Karpas-422 (cell line): Measurements from ENCODE around the gene MYLK3. TPM values are rescaled to one million over a fixed set of nuclear protein-coding genes. Genes with fewer than 3 reads are reported as not detected.

Source experiments
- DNase-seq: peaks from one replicate; pipeline ENCODE4 v3.0.0-alpha.2; 2015
- H2AFZ ChIP-seq: fragments of 200-600 bp; sonication (generic); 2 replicates; pipeline ENCODE4 v1.6.1; 2014; ENCODE audit warnings: antibody characterized with exemption, low read length, mixed read lengths
- H3K27ac ChIP-seq: fragments of 200-600 bp; sonication (generic); 2 replicates; pipeline ENCODE4 v1.5.1; 2014; ENCODE audit warnings: mild to moderate bottlenecking, low read length, moderate library complexity
- H3K27me3 ChIP-seq: fragments of 200-600 bp; sonication (generic); 2 replicates; pipeline ENCODE4 v1.6.1; 2014; ENCODE audit warnings: low read length, mixed read lengths
- H3K36me3 ChIP-seq: fragments of 200-600 bp; sonication (generic); 2 replicates; pipeline ENCODE4 v1.6.1; 2014; ENCODE audit warnings: low read length, mixed read lengths; ENCODE audit not compliant: insufficient read depth
- H3K4me1 ChIP-seq: fragments of 200-600 bp; sonication (generic); 2 replicates; pipeline ENCODE4 v1.6.1; 2014; ENCODE audit warnings: mild to moderate bottlenecking, low read length, mixed read lengths
- H3K4me2 ChIP-seq: fragments of 200-600 bp; sonication (generic); 2 replicates; pipeline ENCODE4 v1.6.1; 2014; ENCODE audit warnings: low read length, low read depth, mild to moderate bottlenecking; ENCODE audit not compliant: poor library complexity, severe bottlenecking
- H3K4me3 ChIP-seq: fragments of 200-600 bp; sonication (generic); 2 replicates; pipeline ENCODE4 v1.5.1; 2014; ENCODE audit warnings: mild to moderate bottlenecking, antibody characterized with exemption, low read length, mixed read lengths
- H3K79me2 ChIP-seq: fragments of 200-600 bp; sonication (generic); 2 replicates; pipeline ENCODE4 v1.6.1; 2014; ENCODE audit warnings: mild to moderate bottlenecking, low read length, mixed read lengths
- H3K9ac ChIP-seq: fragments of 200-600 bp; sonication (generic); 2 replicates; pipeline ENCODE4 v1.6.0; 2014; ENCODE audit warnings: low read length
- H3K9me2 ChIP-seq: fragments of 200-600 bp; sonication (generic), shearing (Covaris generic); replicated peaks from 2 replicates; pipeline ENCODE4 v1.6.0; 2014; ENCODE audit warnings: mild to moderate bottlenecking, low read length, moderate library complexity; ENCODE audit not compliant: insufficient read depth
- H3K9me3 ChIP-seq: fragments of 300-700, 200-600 bp; sonication (generic); 2 replicates; pipeline ENCODE4 v1.6.1; 2014; ENCODE audit warnings: low read length, mixed read lengths
- H4K20me1 ChIP-seq: fragments of 200-600 bp; sonication (generic); 2 replicates; pipeline ENCODE4 v1.6.1; 2014; ENCODE audit warnings: mild to moderate bottlenecking, antibody characterized with exemption, low read length, low read depth; ENCODE audit not compliant: insufficient read depth
- total RNA-seq: library from RNA; depleted of rRNA; stranded (reverse); fragments of >200 nt; shearing (Covaris generic); gene quantifications from 2 replicates; pipeline ENCODE4 v1.2.3, GENCODE V29; 2014; ENCODE audit warnings: low replicate concordance

MYLK3 gene
- total RNA-seq, 1 experiment from 2014 or later = 1.3 TPM

- H4K20me1 ChIP-seq = no peaks in the 10 kb centered on the region
- H3K9ac ChIP-seq = no peak overlapping the region
- H3K36me3 ChIP-seq = no peaks in the 10 kb centered on the region
- no peak for DNase-seq
- no peak overlapping the region for H2AFZ ChIP-seq
- H3K4me1 ChIP-seq = peaks cover 13% of the 10 kb centered on the region
- no peaks in the 10 kb centered on the region for H3K79me2 ChIP-seq
- no peak overlapping the region for H3K27ac ChIP-seq
- no peaks in the 10 kb centered on the region for H3K9me3 ChIP-seq
- H3K4me2 ChIP-seq = no peak overlapping the region
- H3K27me3 ChIP-seq = no peaks in the 10 kb centered on the region
- H3K4me3 ChIP-seq = no peak overlapping the region
- H3K9me2 ChIP-seq = no peaks in the 10 kb centered on the region
Measured at GRCh38 chr16:46717692-46718091, 30.5 kb downstream of the MYLK3 start.

GRCh38 chr16:46715769-46716305, 32.3 kb downstream of the MYLK3 start:
- H3K36me3 ChIP-seq = no peaks in the 10 kb centered on the region
- no peak overlapping the region for H3K9ac ChIP-seq
- H3K9me3 ChIP-seq = no peaks in the 10 kb centered on the region
- no peak overlapping the region for H3K4me2 ChIP-seq
- no peaks in the 10 kb centered on the region for H3K27me3 ChIP-seq
- no peaks in the 10 kb centered on the region for H4K20me1 ChIP-seq
- no peaks in the 10 kb centered on the region for H3K79me2 ChIP-seq
- no peak overlapping the region for H3K4me3 ChIP-seq
- no peak for DNase-seq
- no peaks in the 10 kb centered on the region for H3K9me2 ChIP-seq
- H3K4me1 ChIP-seq = peaks cover 20% of the 10 kb centered on the region
- H2AFZ ChIP-seq = no peak overlapping the region
- no peak overlapping the region for H3K27ac ChIP-seq

GRCh38 chr16:46714797-46715591, 33.1 kb downstream of the MYLK3 start:
- H4K20me1 ChIP-seq = no peaks in the 10 kb centered on the region
- DNase-seq = no peak
- H3K27ac ChIP-seq = no peak overlapping the region
- no peaks in the 10 kb centered on the region for H3K9me2 ChIP-seq
- no peaks in the 10 kb centered on the region for H3K9me3 ChIP-seq
- H3K27me3 ChIP-seq = no peaks in the 10 kb centered on the region
- H3K36me3 ChIP-seq = no peaks in the 10 kb centered on the region
- no peak overlapping the region for H3K9ac ChIP-seq
- no peak overlapping the region for H3K4me2 ChIP-seq
- peaks cover 20% of the 10 kb centered on the region for H3K4me1 ChIP-seq
- no peak overlapping the region for H2AFZ ChIP-seq
- no peaks in the 10 kb centered on the region for H3K79me2 ChIP-seq
- H3K4me3 ChIP-seq = no peak overlapping the region

GRCh38 chr16:46713634-46714033, 34.5 kb downstream of the MYLK3 start:
- Histone ChIP-seq H2AFZ (peak overlapping the region; percentile 0), H3K79me2 (no peaks in the 10 kb centered on the region), H3K36me3 (no peaks in the 10 kb centered on the region), H3K4me1 (peaks cover 24% of the 10 kb centered on the region), H3K4me2 (peak overlapping the region; percentile 46), H3K9me3 (no peaks in the 10 kb centered on the region), H3K4me3 (0 out of 2 replicates have a peak overlapping the region, but pooled peaks have one; percentile 3), H4K20me1 (no peaks in the 10 kb centered on the region), H3K27ac (peak overlapping the region; percentile 49), H3K9ac (peak overlapping the region; percentile 45; the same call in 1 of the 2 replicates), H3K9me2 (no peaks in the 10 kb centered on the region), H3K27me3 (no peaks in the 10 kb centered on the region)
- no peak for DNase-seq

GRCh38 chr16:46712911-46713310, 35.2 kb downstream of the MYLK3 start:
- peak; percentile 74 for DNase-seq

GRCh38 chr16:46711106-46712058, 36.8 kb downstream of the MYLK3 start:
- peaks cover 32% of the 10 kb centered on the region for H3K4me1 ChIP-seq
- H3K9ac ChIP-seq = no peak overlapping the region
- no peak overlapping the region for H3K27ac ChIP-seq
- no peaks in the 10 kb centered on the region for H3K27me3 ChIP-seq
- no peaks in the 10 kb centered on the region for H3K9me3 ChIP-seq
- no peak overlapping the region for H3K4me3 ChIP-seq
- no peak for DNase-seq
- no peaks in the 10 kb centered on the region for H3K9me2 ChIP-seq
- no peaks in the 10 kb centered on the region for H4K20me1 ChIP-seq
- H3K4me2 ChIP-seq = no peak overlapping the region
- no peaks in the 10 kb centered on the region for H3K79me2 ChIP-seq
- no peaks in the 10 kb centered on the region for H3K36me3 ChIP-seq
- H2AFZ ChIP-seq = no peak overlapping the region

More at GRCh38 chr16:46712911-46713310, 35.2 kb downstream of the MYLK3 start:
- Histone ChIP-seq H4K20me1 (no peaks in the 10 kb centered on the region), H3K4me3 (peak overlapping the region; percentile 3; the same call in 1 of the 2 replicates), H3K9me2 (no peaks in the 10 kb centered on the region), H2AFZ (peak overlapping the region; percentile 0), H3K9ac (peak overlapping the region; percentile 45), H3K4me1 (peaks cover 24% of the 10 kb centered on the region), H3K27me3 (no peaks in the 10 kb centered on the region), H3K27ac (peak overlapping the region; percentile 49), H3K9me3 (no peaks in the 10 kb centered on the region), H3K4me2 (peak overlapping the region; percentile 46), H3K36me3 (no peaks in the 10 kb centered on the region), H3K79me2 (no peaks in the 10 kb centered on the region)

GRCh38 chr16:46709469-46710005, 38.6 kb downstream of the MYLK3 start:
- H3K36me3 ChIP-seq = no peaks in the 10 kb centered on the region
- H3K4me2 ChIP-seq = no peak overlapping the region
- H2AFZ ChIP-seq = no peak overlapping the region
- H3K9me2 ChIP-seq = no peaks in the 10 kb centered on the region
- H3K27ac ChIP-seq = no peak overlapping the region
- no peaks in the 10 kb centered on the region for H4K20me1 ChIP-seq
- H3K9me3 ChIP-seq = no peaks in the 10 kb centered on the region
- no peak overlapping the region for H3K4me3 ChIP-seq
- no peak for DNase-seq
- no peak overlapping the region for H3K9ac ChIP-seq
- H3K4me1 ChIP-seq = peaks cover 32% of the 10 kb centered on the region
- no peaks in the 10 kb centered on the region for H3K27me3 ChIP-seq
- H3K79me2 ChIP-seq = no peaks in the 10 kb centered on the region
